PFSK-1 (cell line): ENCODE data around the gene VPS35L.

Source experiments
- FOXP2 ChIP-seq: optimal IDR thresholded peaks from 2 replicates; pipeline ENCODE3; 2011; ENCODE audit warnings: borderline replicate concordance, control low read depth, inconsistent platforms; ENCODE audit not compliant: insufficient read depth; ENCODE audit errors: extremely low read length, extremely low read depth
- POLR2AphosphoS5 ChIP-seq: IDR thresholded peaks from 2 replicates; pipeline ENCODE4 v1.6.1; 2012; ENCODE audit warnings: low read depth, mild to moderate bottlenecking, control low read depth, low read length, moderate library complexity
- SIN3A ChIP-seq: IDR thresholded peaks from 2 replicates; pipeline ENCODE4 v1.6.1; 2012; ENCODE audit warnings: mild to moderate bottlenecking, low read length, moderate library complexity, borderline replicate concordance; ENCODE audit not compliant: insufficient read depth
- TAF1 ChIP-seq: IDR thresholded peaks from 2 replicates; pipeline ENCODE4 v1.6.1; 2012; ENCODE audit warnings: low read length, control low read depth, borderline replicate concordance; ENCODE audit not compliant: insufficient read depth
- TF ChIP-seq, protein P1 (sequence below), 2 experiments: IDR thresholded peaks; 2 replicates each; pipeline versions ENCODE4 v1.6.1 to v1.8.0; 2011 to 2012; ENCODE audit warnings: low read depth in 2 of 2, low read length in 2 of 2, control low read depth in 1 of 2, inconsistent platforms in 1 of 2, mild to moderate bottlenecking in 1 of 2, moderate library complexity in 1 of 2; ENCODE audit not compliant: insufficient read depth in 1 of 2

Gene VPS35L

GRCh38 chr16:19678804-19679203 lies 123.3 kb downstream of the VPS35L start:
- TF ChIP-seq FOXP2 (no peak), POLR2AphosphoS5 (no peak), TAF1 (no peak), SIN3A (no peak)
- TF ChIP-seq, protein P1, sequence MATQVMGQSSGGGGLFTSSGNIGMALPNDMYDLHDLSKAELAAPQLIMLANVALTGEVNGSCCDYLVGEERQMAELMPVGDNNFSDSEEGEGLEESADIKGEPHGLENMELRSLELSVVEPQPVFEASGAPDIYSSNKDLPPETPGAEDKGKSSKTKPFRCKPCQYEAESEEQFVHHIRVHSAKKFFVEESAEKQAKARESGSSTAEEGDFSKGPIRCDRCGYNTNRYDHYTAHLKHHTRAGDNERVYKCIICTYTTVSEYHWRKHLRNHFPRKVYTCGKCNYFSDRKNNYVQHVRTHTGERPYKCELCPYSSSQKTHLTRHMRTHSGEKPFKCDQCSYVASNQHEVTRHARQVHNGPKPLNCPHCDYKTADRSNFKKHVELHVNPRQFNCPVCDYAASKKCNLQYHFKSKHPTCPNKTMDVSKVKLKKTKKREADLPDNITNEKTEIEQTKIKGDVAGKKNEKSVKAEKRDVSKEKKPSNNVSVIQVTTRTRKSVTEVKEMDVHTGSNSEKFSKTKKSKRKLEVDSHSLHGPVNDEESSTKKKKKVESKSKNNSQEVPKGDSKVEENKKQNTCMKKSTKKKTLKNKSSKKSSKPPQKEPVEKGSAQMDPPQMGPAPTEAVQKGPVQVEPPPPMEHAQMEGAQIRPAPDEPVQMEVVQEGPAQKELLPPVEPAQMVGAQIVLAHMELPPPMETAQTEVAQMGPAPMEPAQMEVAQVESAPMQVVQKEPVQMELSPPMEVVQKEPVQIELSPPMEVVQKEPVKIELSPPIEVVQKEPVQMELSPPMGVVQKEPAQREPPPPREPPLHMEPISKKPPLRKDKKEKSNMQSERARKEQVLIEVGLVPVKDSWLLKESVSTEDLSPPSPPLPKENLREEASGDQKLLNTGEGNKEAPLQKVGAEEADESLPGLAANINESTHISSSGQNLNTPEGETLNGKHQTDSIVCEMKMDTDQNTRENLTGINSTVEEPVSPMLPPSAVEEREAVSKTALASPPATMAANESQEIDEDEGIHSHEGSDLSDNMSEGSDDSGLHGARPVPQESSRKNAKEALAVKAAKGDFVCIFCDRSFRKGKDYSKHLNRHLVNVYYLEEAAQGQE (IDR thresholded peaks at IDR 0.05; ENCODE audit: insufficient read depth in 1 of 2, low read depth in 2 of 2, low read length in 2 of 2): no peak

DNA sequence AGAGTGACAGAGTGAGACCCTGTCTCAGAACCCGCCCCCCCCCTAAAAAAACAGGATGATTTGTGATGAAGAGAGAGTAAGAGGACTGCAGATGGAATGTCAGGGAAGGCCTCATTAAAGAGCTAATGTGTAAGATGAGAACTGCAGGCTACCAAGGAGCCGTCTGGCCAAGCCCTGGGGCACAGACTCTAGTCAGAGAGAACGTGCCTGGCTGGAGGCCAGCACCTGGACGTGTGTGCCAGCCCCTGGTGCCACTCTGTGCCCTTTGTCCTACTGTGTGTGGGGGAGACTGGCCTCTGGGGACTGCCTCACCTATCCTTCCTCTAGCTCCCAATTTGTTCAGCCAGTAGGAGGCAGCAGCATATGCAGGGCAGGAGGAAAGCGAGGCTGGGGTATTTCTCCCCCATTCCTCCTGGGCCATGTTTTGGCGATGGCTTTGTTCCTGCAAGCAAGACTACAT lies 125.4 kb downstream of the VPS35L start:
- no peak for TF ChIP-seq POLR2AphosphoS5
- TF ChIP-seq, protein P1 (IDR thresholded peaks at IDR 0.05; ENCODE audit: insufficient read depth in 1 of 2, low read depth in 2 of 2, low read length in 2 of 2): no peak
- no peak for TF ChIP-seq FOXP2
- TF ChIP-seq TAF1: no peak
- TF ChIP-seq SIN3A: no peak

- TF ChIP-seq, protein P1 (IDR thresholded peaks at IDR 0.05; ENCODE audit: insufficient read depth in 1 of 2, low read depth in 2 of 2, low read length in 2 of 2): no peak
- TF ChIP-seq POLR2AphosphoS5 (no peak), SIN3A (no peak), FOXP2 (no peak), TAF1 (no peak)
Measured at GRCh38 chr16:19681637-19682036, 126.1 kb downstream of the VPS35L start.

GRCh38 chr16:19683453-19684236 lies 128.1 kb downstream of the VPS35L start:
- TF ChIP-seq, protein P1 (IDR thresholded peaks at IDR 0.05; ENCODE audit: insufficient read depth in 1 of 2, low read depth in 2 of 2, low read length in 2 of 2): no peak
- TF ChIP-seq TAF1 (no peak), POLR2AphosphoS5 (no peak), FOXP2 (no peak), SIN3A (no peak)

- TF ChIP-seq POLR2AphosphoS5 (no peak), SIN3A (no peak), FOXP2 (no peak), TAF1 (no peak)
- TF ChIP-seq, protein P1 (IDR thresholded peaks at IDR 0.05; ENCODE audit: insufficient read depth in 1 of 2, low read depth in 2 of 2, low read length in 2 of 2): no peak
Measured at GRCh38 chr16:19685176-19685575, 129.7 kb downstream of the VPS35L start.
